Measurements from ENCODE around the gene E2F7. TPM values are rescaled to one million over a fixed set of nuclear protein-coding genes. Genes with fewer than 3 reads are reported as not detected.
"Not testable (repeated sequence)": the region's sequence is repeated elsewhere in the genome, so short reads cannot be mapped to it uniquely, and the experiment has no call there.

The E2F7 gene
- total RNA-seq, 4 donors from 2014 or later, result 0.83 to 5.2 (median 1.9) TPM

DNA sequence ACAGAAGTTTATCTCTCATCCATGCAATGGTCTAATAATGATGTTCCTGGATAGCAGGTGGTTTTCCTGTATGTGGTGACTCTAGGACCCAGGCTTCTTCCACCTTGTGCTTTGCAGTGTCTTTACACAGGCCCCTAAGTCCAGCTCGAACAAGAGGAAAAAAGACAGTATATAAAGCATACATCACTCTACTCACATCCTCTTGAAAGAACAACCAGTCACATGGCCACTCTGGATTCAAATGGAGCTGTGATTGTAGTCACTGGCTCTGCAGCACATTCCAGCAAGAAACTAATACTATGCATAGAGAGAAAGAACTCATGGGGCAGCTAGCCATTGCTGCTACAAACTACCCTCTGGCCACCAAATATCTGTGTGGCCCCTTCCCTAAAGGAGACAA, 11.5 kb upstream of the E2F7 start:
- DNase-seq (ENCODE audit: low spot score in 2 of 2), result no peak
- 65% methylated on average over 1 of the region's 1 CpG for WGBS
- Histone ChIP-seq H3K27me3 (no peaks in the 10 kb centered on the region), H3K9me3 (no peaks in the 10 kb centered on the region), H3K4me3 (no peak overlapping the region), H3K36me3 (no peaks in the 10 kb centered on the region), H3K27ac (no peak overlapping the region), H3K4me1 (no peaks in the 10 kb centered on the region)
- TF ChIP-seq POLR2AphosphoS5 (IDR thresholded peaks at IDR 0.05) (no peak), POLR2A (IDR thresholded peaks at IDR 0.05) (no peak), EP300 (IDR thresholded peaks at IDR 0.05) (no peak)
- TF ChIP-seq, protein P1, sequence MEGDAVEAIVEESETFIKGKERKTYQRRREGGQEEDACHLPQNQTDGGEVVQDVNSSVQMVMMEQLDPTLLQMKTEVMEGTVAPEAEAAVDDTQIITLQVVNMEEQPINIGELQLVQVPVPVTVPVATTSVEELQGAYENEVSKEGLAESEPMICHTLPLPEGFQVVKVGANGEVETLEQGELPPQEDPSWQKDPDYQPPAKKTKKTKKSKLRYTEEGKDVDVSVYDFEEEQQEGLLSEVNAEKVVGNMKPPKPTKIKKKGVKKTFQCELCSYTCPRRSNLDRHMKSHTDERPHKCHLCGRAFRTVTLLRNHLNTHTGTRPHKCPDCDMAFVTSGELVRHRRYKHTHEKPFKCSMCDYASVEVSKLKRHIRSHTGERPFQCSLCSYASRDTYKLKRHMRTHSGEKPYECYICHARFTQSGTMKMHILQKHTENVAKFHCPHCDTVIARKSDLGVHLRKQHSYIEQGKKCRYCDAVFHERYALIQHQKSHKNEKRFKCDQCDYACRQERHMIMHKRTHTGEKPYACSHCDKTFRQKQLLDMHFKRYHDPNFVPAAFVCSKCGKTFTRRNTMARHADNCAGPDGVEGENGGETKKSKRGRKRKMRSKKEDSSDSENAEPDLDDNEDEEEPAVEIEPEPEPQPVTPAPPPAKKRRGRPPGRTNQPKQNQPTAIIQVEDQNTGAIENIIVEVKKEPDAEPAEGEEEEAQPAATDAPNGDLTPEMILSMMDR (IDR thresholded peaks at IDR 0.05), result no peak

DNA sequence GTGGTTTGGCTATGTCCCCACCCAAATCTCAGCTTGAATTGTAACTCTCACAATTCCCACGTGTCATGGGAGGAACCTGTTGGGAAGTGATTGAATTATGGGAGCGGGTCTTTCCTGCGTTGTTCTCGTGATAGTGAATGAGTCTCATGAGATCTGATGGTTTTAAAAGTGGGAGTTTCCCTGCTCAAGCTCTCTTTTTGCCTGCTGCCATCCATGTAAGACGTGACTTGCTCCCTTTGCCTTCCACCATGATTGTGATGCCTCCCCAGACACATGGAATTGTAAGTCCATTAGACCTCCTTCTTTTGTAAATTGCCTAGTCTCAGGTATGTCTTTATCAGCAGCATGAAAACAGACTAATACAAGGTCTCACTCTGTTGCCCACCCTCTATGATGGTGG, 8.5 kb upstream of the E2F7 start:
- H3K36me3 ChIP-seq; H3K27me3 ChIP-seq; H3K4me1 ChIP-seq; H3K4me3 ChIP-seq; H3K27ac ChIP-seq; H3K9me3 ChIP-seq; DNase-seq (ENCODE audit: low spot score in 2 of 2): not testable (repeated sequence)
- 93% methylated on average over 5 of the region's 5 CpGs for WGBS

DNA sequence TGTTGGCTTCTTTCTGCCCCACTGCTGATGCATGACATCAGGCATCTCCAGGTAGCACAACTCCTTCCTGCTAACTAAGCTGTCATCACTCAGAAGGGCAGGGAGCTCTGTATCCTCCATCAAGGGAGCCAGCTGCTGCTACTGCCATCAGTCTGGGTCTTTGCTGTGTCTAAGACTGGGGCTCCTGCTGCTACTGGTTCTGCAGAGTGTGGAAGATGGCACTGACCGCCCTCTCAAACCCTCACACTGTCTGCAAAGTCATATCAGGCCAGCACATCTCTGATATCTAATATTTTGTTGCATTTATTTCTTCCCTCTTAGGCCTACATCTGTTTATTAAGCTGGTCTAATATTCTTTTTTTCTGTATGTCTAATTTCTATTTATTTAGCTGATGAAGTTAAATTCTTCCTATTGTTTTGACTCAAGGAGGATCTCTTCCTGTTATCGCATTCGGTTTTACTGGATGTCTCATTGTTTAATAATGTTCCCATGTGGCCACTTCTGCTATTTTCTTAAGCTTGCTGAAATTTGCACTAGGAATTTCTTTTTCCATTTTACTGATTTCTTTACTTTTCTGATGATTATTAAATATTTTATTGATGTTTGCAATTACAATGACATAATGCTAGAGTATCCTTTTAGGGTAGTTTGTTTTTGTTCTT, 7.6 kb upstream of the E2F7 start:
- Histone ChIP-seq H3K27me3 (no peaks in the 10 kb centered on the region), H3K4me3 (no peak overlapping the region), H3K36me3 (no peaks in the 10 kb centered on the region), H3K4me1 (no peaks in the 10 kb centered on the region), H3K27ac (no peak overlapping the region), H3K9me3 (no peaks in the 10 kb centered on the region)
- 74% methylated on average over 3 of the region's 3 CpGs for WGBS
- DNase-seq (ENCODE audit: low spot score in 2 of 2), result no peak
- no peak for TF ChIP-seq POLR2A (IDR thresholded peaks at IDR 0.05)
- no peak for TF ChIP-seq EP300 (IDR thresholded peaks at IDR 0.05)
- TF ChIP-seq, protein P1 (IDR thresholded peaks at IDR 0.05), result no peak
- no peak for TF ChIP-seq POLR2AphosphoS5 (IDR thresholded peaks at IDR 0.05)

DNA sequence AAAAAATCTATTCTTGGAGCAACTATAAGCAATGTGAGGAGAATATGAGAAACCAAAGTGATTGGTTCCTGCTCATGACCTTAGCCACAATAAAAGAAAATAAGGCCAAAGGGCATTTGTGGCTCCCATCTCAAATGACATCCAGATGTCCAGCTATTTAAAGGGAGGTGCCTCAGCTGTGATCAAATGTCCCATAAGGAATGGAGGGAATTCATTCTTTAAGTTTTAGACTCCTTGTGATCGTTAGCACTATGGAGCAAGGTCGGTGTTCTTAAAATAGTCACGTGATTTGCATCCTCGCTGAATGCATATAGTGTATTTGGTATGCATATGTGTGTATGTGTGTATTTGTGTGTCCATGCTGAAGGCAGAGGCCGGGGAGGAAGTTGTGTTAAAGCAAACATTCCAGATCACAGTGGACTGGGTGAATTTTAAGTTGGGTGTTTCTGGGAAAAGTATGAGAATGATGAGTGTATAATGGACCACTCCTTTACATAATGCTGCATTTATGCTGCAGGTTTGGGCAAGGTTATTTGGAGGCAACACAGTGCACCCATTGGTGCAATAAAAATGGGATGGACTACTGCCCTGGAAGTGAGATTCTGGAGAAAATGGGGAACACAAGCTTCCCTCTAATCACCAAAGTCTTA, 5.6 kb upstream of the E2F7 start:
- WGBS, result 85% methylated on average over 5 of the region's 5 CpGs
- H3K4me1 ChIP-seq, result no peaks in the 10 kb centered on the region

DNA sequence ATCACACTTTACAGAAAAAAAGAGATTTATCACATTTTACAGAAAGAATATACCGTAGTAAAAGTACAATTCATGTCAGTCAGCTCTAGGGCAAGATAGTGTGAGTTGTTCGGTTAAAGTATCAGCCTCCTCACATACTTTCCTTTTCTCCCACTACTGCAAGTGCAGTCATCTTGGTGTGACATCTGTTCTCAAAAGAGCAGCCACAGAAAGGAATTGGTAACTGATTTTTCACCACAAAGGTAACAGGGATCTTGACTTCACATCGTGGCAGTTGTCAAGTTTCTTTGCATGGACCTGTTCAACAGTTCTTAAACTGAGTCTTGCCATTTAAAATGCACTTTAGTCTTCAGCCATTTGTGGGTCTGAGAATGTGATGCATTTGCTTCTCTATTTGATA, 5.0 kb upstream of the E2F7 start:
- TF ChIP-seq POLR2A (IDR thresholded peaks at IDR 0.05) (no peak), EP300 (IDR thresholded peaks at IDR 0.05) (no peak), POLR2AphosphoS5 (IDR thresholded peaks at IDR 0.05) (no peak)
- TF ChIP-seq, protein P1 (IDR thresholded peaks at IDR 0.05), result no peak
- no peak for DNase-seq (ENCODE audit: low spot score in 2 of 2)
- no peak overlapping the region for H3K4me3 ChIP-seq
- WGBS, result 71% methylated on average over 3 of the region's 3 CpGs
- no peaks in the 10 kb centered on the region for H3K27me3 ChIP-seq
- no peaks in the 10 kb centered on the region for H3K36me3 ChIP-seq
- no peaks in the 10 kb centered on the region for H3K4me1 ChIP-seq
- H3K9me3 ChIP-seq, result no peaks in the 10 kb centered on the region
- H3K27ac ChIP-seq, result no peak overlapping the region

More for the DNA sequence above, 5.6 kb upstream of the E2F7 start:
- Histone ChIP-seq H3K27me3 (no peaks in the 10 kb centered on the region), H3K9me3 (no peaks in the 10 kb centered on the region), H3K36me3 (no peaks in the 10 kb centered on the region), H3K27ac (no peak overlapping the region), H3K4me3 (no peak overlapping the region)
- DNase-seq (ENCODE audit: low spot score in 2 of 2), result no peak
- TF ChIP-seq POLR2A (IDR thresholded peaks at IDR 0.05), result no peak
- no peak for TF ChIP-seq EP300 (IDR thresholded peaks at IDR 0.05)
- no peak for TF ChIP-seq POLR2AphosphoS5 (IDR thresholded peaks at IDR 0.05)

DNA sequence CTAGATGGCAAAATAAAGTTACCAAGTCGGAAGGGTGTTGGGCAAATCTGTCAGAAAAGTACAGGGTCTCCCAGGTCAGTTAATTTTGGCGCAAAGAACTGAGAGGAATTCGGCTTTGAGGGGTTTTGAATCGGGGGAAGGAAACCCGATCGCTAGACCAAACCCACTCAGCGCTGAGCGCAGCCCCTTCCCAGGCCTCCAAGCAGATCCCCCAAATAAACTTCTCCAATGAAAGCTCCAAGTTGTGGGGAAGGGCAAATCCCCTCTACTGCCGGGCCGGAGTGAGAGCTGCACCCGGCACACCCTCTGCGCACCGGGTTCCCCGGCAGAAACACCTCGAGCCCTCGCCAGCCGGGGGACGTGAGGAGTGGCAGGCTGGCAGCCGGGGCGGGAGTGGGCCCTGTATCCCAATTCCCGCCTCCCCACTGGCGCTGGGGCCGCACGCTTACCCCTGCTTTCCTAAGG, 441 bp downstream of the E2F7 start:
- peak overlapping the region; percentile 4 for H3K27ac ChIP-seq
- H3K4me3 ChIP-seq, result peak overlapping the region; percentile 63
- 3% methylated on average over 8 of the region's 24 CpGs for WGBS
- H3K4me1 ChIP-seq, result peaks cover 6% of the 10 kb centered on the region
- TF ChIP-seq, protein P1 (IDR thresholded peaks at IDR 0.05), result no peak
- TF ChIP-seq POLR2A (IDR thresholded peaks at IDR 0.05), result no peak
- TF ChIP-seq POLR2AphosphoS5 (IDR thresholded peaks at IDR 0.05), result no peak
- TF ChIP-seq EP300 (IDR thresholded peaks at IDR 0.05), result no peak
- H3K27me3 ChIP-seq, result peaks cover 5% of the 10 kb centered on the region
- H3K9me3 ChIP-seq, result no peaks in the 10 kb centered on the region
- peak in 1 of 2 donors; percentile 56 for DNase-seq (ENCODE audit: low spot score in 2 of 2)
- no peaks in the 10 kb centered on the region for H3K36me3 ChIP-seq
